ENCODE data around the gene CCDC177. TPM values are rescaled to one million over a fixed set of nuclear protein-coding genes. Genes with fewer than 3 reads are reported as not detected.
A peak's percentile ranks its signal among the peaks of the same experiment; 100 is the strongest.

CCDC177 gene
- polyA plus RNA-seq (2013) = 0.01 TPM

DNA sequence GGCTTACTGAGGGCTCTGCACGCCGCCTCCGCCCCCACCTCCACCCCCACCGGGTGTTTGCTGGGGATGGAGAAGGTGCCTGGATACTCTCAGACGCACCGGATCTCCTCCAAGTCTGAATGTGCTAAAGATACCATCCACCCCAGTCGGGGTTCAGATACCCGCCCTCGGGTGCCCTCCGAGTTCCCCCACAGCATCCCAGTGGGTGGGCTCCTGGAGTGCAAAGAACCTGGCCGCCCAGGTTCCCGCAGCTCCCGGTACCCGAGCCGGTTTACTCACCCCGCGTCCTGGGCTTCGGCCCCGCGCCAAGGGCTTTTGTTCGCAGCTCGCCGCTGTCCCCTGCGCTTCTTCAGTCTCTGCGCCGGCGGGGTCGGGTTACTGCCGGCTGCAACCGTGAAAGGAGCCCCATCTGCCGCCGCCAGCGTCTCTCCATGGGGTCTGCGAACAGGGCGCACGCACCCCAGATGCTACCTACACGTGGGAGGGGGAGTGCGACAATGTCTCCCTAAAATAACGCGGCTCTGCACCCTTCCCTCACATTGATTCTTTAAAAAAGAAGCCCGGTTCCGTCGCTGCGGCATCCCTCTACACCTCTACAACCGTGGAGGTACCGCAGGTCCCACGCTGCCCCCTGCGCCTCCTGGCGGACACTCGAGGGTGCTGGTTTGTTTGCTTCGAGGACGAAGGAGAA is at the start of gene CCDC177:
TSS of gene CCDC177 (minus strand) at position 609 of the 691 bp plus-strand sequence. CDS start 1,249 bp downstream, outside the sequence.
- Histone ChIP-seq H3K9me3 (ENCODE audit: control extremely low read depth in 1 of 5, control insufficient read depth in 4 of 5, insufficient read depth in 2 of 5, low read depth in 1 of 5, low read length in 4 of 5) (peaks cover 0 to 3% (median 0%) of the 10 kb centered on the region in 5 experiments), H3K4me3 (ENCODE audit: control insufficient read depth in 1 of 7, extremely low read depth in 1 of 7, insufficient read depth in 4 of 7, low read depth in 2 of 7, low read length in 6 of 7) (peak within 1 kb of the TSS in 5 of 7 experiments; percentile 8 to 64 (median 55)), H3K4me1 (ENCODE audit: control extremely low read depth in 1 of 4, control insufficient read depth in 4 of 4, insufficient read depth in 4 of 4, low read length in 3 of 4) (peaks cover 0 to 35% (median 24%) of the 10 kb centered on the region in 4 experiments), H3K27me3 (replicated peaks in 2 of 5; ENCODE audit: control insufficient read depth in 4 of 5, insufficient read depth in 5 of 5, low read length in 4 of 5) (peaks cover 0 to 77% (median 36%) of the 10 kb centered on the region in 5 experiments), H3K27ac (ENCODE audit: insufficient read depth in 1 of 2, low read depth in 1 of 2, low read length in 2 of 2, poor library complexity in 1 of 2, severe bottlenecking in 2 of 2) (no peak within 1 kb of the TSS), H3K36me3 (ENCODE audit: control insufficient read depth in 4 of 4, insufficient read depth in 4 of 4, low read length in 3 of 4) (no peaks in the 10 kb centered on the region)
- under 1% methylated on average over 34 of the region's 52 CpGs for WGBS (ENCODE audit: insufficient coverage)
- peak; percentile 58 to 79 (median 77) for DNase-seq
- POLR2A ChIA-PET = interaction anchor here (0.6 to 1.2 kb wide), 3 partner anchors 173 to 1209 kb away, joined by 3 to 4 read pairs (median 4); no protein-coding TSS in a partner anchor
- CTCF ChIA-PET = interaction anchor here (0.7 to 5.1 kb wide), 12 partner anchors 11 to 332 kb away, joined by 3 to 28 read pairs (median 4); no protein-coding TSS in a partner anchor

DNA sequence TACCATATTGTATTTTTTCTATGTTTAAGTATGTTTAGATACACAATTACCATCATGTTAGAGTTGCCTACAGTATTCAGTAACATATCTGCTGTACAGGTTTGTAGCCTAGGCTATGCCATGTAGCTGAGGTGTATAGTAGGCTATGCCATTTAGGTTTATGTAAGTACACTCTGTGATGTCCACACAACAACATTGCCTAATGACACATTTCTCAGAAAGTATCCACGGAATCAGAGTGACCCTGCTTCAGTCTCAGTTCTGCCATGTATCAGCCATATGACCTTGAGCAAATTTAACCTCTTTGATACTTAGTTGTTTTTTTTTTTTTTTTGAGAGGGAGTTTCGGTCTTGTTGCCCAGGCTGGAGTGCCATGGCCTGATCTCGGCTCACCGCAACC is 49.5 kb upstream of the CCDC177 start:
- H3K36me3 ChIP-seq (ENCODE audit: control insufficient read depth in 4 of 4, insufficient read depth in 4 of 4, low read length in 3 of 4) = peaks cover 0 to 2% (median 0%) of the 10 kb centered on the region in 4 experiments
- ChIA-PET POLR2A (no interaction called here), CTCF (interaction anchor here (0.5 to 1.5 kb wide), 4 partner anchors 9 to 120 kb away, joined by 3 to 4 read pairs (median 3); no protein-coding TSS in a partner anchor)
- H3K27me3 ChIP-seq (replicated peaks in 2 of 5; ENCODE audit: control insufficient read depth in 4 of 5, insufficient read depth in 5 of 5, low read length in 4 of 5) = no peaks in the 10 kb centered on the region
- no peak overlapping the region for H3K4me3 ChIP-seq (ENCODE audit: control insufficient read depth in 1 of 7, extremely low read depth in 1 of 7, insufficient read depth in 4 of 7, low read depth in 2 of 7, low read length in 6 of 7)
- no peaks in the 10 kb centered on the region for H3K9me3 ChIP-seq (ENCODE audit: control extremely low read depth in 1 of 5, control insufficient read depth in 4 of 5, insufficient read depth in 2 of 5, low read depth in 1 of 5, low read length in 4 of 5)
- DNase-seq = no peak
- peak overlapping the region in 1 of 2 experiments; percentile 2 for H3K27ac ChIP-seq (ENCODE audit: insufficient read depth in 1 of 2, low read depth in 1 of 2, low read length in 2 of 2, poor library complexity in 1 of 2, severe bottlenecking in 2 of 2)
- WGBS (ENCODE audit: insufficient coverage) = no CpG with 5 or more reads among the region's 4 CpGs
- H3K4me1 ChIP-seq (ENCODE audit: control extremely low read depth in 1 of 4, control insufficient read depth in 4 of 4, insufficient read depth in 4 of 4, low read length in 3 of 4) = peaks cover 23 to 85% (median 71%) of the 10 kb centered on the region in 4 experiments

DNA sequence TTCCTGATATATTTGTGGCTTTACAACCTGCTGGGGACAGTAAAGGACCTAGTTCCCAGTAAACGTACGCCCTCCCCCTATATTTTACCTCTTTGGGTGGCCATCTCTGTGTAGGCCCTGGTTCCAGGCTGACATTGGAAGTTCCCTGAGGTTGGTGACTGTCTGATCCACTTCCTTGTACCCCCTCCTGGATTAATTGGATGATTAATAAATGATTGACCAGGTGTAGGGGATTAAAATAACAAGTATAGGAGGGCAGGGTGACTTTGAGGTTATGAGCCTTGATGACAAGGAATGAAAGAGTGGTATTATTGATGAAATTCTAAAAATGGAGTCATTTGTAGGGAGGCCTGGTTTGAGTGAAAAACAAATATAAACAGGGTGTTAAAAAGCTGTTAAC is 46.3 kb upstream of the CCDC177 start:
- H3K9me3 ChIP-seq (ENCODE audit: control extremely low read depth in 1 of 5, control insufficient read depth in 4 of 5, insufficient read depth in 2 of 5, low read depth in 1 of 5, low read length in 4 of 5) = no peaks in the 10 kb centered on the region
- H3K4me1 ChIP-seq (ENCODE audit: control extremely low read depth in 1 of 4, control insufficient read depth in 4 of 4, insufficient read depth in 4 of 4, low read length in 3 of 4) = peaks cover 40 to 97% (median 79%) of the 10 kb centered on the region in 4 experiments
- H3K27ac ChIP-seq (ENCODE audit: insufficient read depth in 1 of 2, low read depth in 1 of 2, low read length in 2 of 2, poor library complexity in 1 of 2, severe bottlenecking in 2 of 2) = peak overlapping the region; percentile 44 to 74
- no CpG with 5 or more reads among the region's 2 CpGs for WGBS (ENCODE audit: insufficient coverage)
- H3K27me3 ChIP-seq (replicated peaks in 2 of 5; ENCODE audit: control insufficient read depth in 4 of 5, insufficient read depth in 5 of 5, low read length in 4 of 5) = no peaks in the 10 kb centered on the region
- DNase-seq = no peak
- ChIA-PET CTCF (interaction anchor here (1.0 to 2.0 kb wide), 2 partner anchors 19 to 27 kb away, joined by 3 to 5 read pairs; no protein-coding TSS in a partner anchor), POLR2A (no interaction called here)
- peak overlapping the region in 2 of 7 experiments; percentile 30 to 46 for H3K4me3 ChIP-seq (ENCODE audit: control insufficient read depth in 1 of 7, extremely low read depth in 1 of 7, insufficient read depth in 4 of 7, low read depth in 2 of 7, low read length in 6 of 7)
- peaks cover 0 to 6% (median 1%) of the 10 kb centered on the region in 4 experiments for H3K36me3 ChIP-seq (ENCODE audit: control insufficient read depth in 4 of 4, insufficient read depth in 4 of 4, low read length in 3 of 4)

GRCh38 chr14:69620211-69620611 is 45.5 kb upstream of the CCDC177 start:
- POLR2A ChIA-PET = interaction anchor here (0.6 kb wide), 1 partner anchor 13 kb away, joined by 3 read pairs; no protein-coding TSS in a partner anchor
- Histone ChIP-seq H3K27ac (ENCODE audit: insufficient read depth in 1 of 2, low read depth in 1 of 2, low read length in 2 of 2, poor library complexity in 1 of 2, severe bottlenecking in 2 of 2) (peak overlapping the region; percentile 44 to 74), H3K36me3 (ENCODE audit: control insufficient read depth in 4 of 4, insufficient read depth in 4 of 4, low read length in 3 of 4) (peaks cover 0 to 6% (median 1%) of the 10 kb centered on the region in 4 experiments), H3K4me3 (ENCODE audit: control insufficient read depth in 1 of 7, extremely low read depth in 1 of 7, insufficient read depth in 4 of 7, low read depth in 2 of 7, low read length in 6 of 7) (peak overlapping the region in 3 of 7 experiments; percentile 11 to 46 (median 30)), H3K9me3 (ENCODE audit: control extremely low read depth in 1 of 5, control insufficient read depth in 4 of 5, insufficient read depth in 2 of 5, low read depth in 1 of 5, low read length in 4 of 5) (no peaks in the 10 kb centered on the region), H3K27me3 (replicated peaks in 2 of 5; ENCODE audit: control insufficient read depth in 4 of 5, insufficient read depth in 5 of 5, low read length in 4 of 5) (no peaks in the 10 kb centered on the region), H3K4me1 (ENCODE audit: control extremely low read depth in 1 of 4, control insufficient read depth in 4 of 4, insufficient read depth in 4 of 4, low read length in 3 of 4) (peaks cover 41 to 97% (median 79%) of the 10 kb centered on the region in 4 experiments)
- DNase-seq = peak in 2 of 3 donors; percentile 66 to 79
- WGBS (ENCODE audit: insufficient coverage) = 39% methylated on average over 3 of the region's 5 CpGs
- CTCF ChIA-PET = interaction anchor here (1.0 kb wide), 1 partner anchor 28 kb away, joined by 3 read pairs; no protein-coding TSS in a partner anchor

DNA sequence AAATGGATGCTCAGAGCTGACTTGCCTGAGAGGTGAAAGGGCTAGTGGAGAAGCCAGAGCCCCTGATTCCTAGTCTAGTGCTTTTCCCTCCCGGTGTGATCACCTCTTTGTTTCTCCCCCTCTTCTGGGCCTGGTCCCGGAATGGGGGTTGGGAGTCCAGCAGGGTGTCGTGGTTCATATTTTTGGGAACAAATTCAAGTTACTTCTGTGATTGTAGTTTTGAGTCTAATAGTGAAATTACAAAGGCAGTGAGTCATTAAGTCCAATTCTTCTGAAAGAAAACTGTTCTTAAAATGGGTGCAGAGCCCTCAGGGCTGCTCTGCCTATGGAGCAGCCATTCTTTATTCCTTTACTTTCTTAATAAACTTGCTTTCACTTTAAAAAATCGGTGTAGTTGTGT is 44.3 kb upstream of the CCDC177 start:
- no peak for DNase-seq
- Histone ChIP-seq H3K27ac (ENCODE audit: insufficient read depth in 1 of 2, low read depth in 1 of 2, low read length in 2 of 2, poor library complexity in 1 of 2, severe bottlenecking in 2 of 2) (peak overlapping the region in 1 of 2 experiments; percentile 50), H3K4me1 (ENCODE audit: control extremely low read depth in 1 of 4, control insufficient read depth in 4 of 4, insufficient read depth in 4 of 4, low read length in 3 of 4) (peaks cover 41 to 97% (median 83%) of the 10 kb centered on the region in 4 experiments), H3K27me3 (replicated peaks in 2 of 5; ENCODE audit: control insufficient read depth in 4 of 5, insufficient read depth in 5 of 5, low read length in 4 of 5) (no peaks in the 10 kb centered on the region), H3K36me3 (ENCODE audit: control insufficient read depth in 4 of 4, insufficient read depth in 4 of 4, low read length in 3 of 4) (peaks cover 0 to 6% (median 1%) of the 10 kb centered on the region in 4 experiments), H3K9me3 (ENCODE audit: control extremely low read depth in 1 of 5, control insufficient read depth in 4 of 5, insufficient read depth in 2 of 5, low read depth in 1 of 5, low read length in 4 of 5) (no peaks in the 10 kb centered on the region), H3K4me3 (ENCODE audit: control insufficient read depth in 1 of 7, extremely low read depth in 1 of 7, insufficient read depth in 4 of 7, low read depth in 2 of 7, low read length in 6 of 7) (no peak overlapping the region)
- ChIA-PET POLR2A (interaction anchor here (1.1 kb wide), 1 partner anchor 17 kb away, joined by 3 read pairs; no protein-coding TSS in a partner anchor), CTCF (interaction anchor here (1.2 to 1.7 kb wide), 2 partner anchors 25 to 30 kb away, joined by 3 to 4 read pairs; no protein-coding TSS in a partner anchor)
- 100% methylated on average over 1 of the region's 4 CpGs for WGBS (ENCODE audit: insufficient coverage)

DNA sequence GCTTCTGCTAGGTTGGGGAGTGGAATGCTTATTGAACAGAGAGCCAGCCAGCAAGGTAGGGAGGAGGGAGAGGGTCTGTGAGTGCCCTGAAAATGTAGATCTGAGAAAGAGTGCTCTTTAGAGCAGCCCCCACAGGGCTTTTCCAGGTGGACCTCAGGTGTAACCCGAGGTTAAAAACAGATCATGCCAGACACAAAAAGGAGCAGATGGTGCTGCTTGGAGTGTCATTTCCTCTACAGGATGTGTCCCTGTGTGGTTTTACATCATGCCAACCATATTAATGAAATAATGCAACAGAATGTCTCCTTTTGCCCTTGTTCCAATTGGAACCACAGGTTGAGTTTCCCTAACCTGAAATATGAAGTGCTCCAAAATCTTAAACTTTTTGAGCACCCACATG is 43.1 kb upstream of the CCDC177 start:
- DNase-seq = peak in 2 of 3 donors; percentile 49 to 60
- H3K4me1 ChIP-seq (ENCODE audit: control extremely low read depth in 1 of 4, control insufficient read depth in 4 of 4, insufficient read depth in 4 of 4, low read length in 3 of 4) = peaks cover 51 to 98% (median 92%) of the 10 kb centered on the region in 4 experiments
- 0% methylated on average over 1 of the region's 1 CpG for WGBS (ENCODE audit: insufficient coverage)
- peak overlapping the region in 3 of 7 experiments; percentile 1 to 52 (median 46) for H3K4me3 ChIP-seq (ENCODE audit: control insufficient read depth in 1 of 7, extremely low read depth in 1 of 7, insufficient read depth in 4 of 7, low read depth in 2 of 7, low read length in 6 of 7)
- H3K36me3 ChIP-seq (ENCODE audit: control insufficient read depth in 4 of 4, insufficient read depth in 4 of 4, low read length in 3 of 4) = peaks cover 0 to 6% (median 3%) of the 10 kb centered on the region in 4 experiments
- no peaks in the 10 kb centered on the region for H3K27me3 ChIP-seq (replicated peaks in 2 of 5; ENCODE audit: control insufficient read depth in 4 of 5, insufficient read depth in 5 of 5, low read length in 4 of 5)
- no peaks in the 10 kb centered on the region for H3K9me3 ChIP-seq (ENCODE audit: control extremely low read depth in 1 of 5, control insufficient read depth in 4 of 5, insufficient read depth in 2 of 5, low read depth in 1 of 5, low read length in 4 of 5)
- peak overlapping the region in 1 of 2 experiments; percentile 87 for H3K27ac ChIP-seq (ENCODE audit: insufficient read depth in 1 of 2, low read depth in 1 of 2, low read length in 2 of 2, poor library complexity in 1 of 2, severe bottlenecking in 2 of 2)
- ChIA-PET CTCF (interaction anchor here (1.0 to 1.9 kb wide), 6 partner anchors 9 to 87 kb away, joined by 3 to 6 read pairs (median 4); no protein-coding TSS in a partner anchor), POLR2A (interaction anchor here (1.2 kb wide), 1 partner anchor 142 kb away, joined by 3 read pairs; no protein-coding TSS in a partner anchor)
